Forelimb muscle (tissue), 1 donor: ENCODE data around the gene GFRA4. TPM values are rescaled to one million over a fixed set of nuclear protein-coding genes. Genes with fewer than 3 reads are reported as not detected.
"Not testable (repeated sequence)": the region's sequence is repeated elsewhere in the genome, so short reads cannot be mapped to it uniquely, and the experiment has no call there.

Experiments
- DNase-seq: peaks from one replicate; pipeline ENCODE4 v3.0.0-alpha.2; 2013; ENCODE audit warnings: low read depth
- polyA plus RNA-seq: library from polyadenylated mRNA; unstranded; fragments of 120-200 nt; gene quantifications from one replicate; pipeline ENCODE4 v1.2.1, GENCODE V29; 2013; ENCODE audit not compliant: insufficient read length

The GFRA4 gene
- polyA plus RNA-seq, 1 donor, result not detected

DNA sequence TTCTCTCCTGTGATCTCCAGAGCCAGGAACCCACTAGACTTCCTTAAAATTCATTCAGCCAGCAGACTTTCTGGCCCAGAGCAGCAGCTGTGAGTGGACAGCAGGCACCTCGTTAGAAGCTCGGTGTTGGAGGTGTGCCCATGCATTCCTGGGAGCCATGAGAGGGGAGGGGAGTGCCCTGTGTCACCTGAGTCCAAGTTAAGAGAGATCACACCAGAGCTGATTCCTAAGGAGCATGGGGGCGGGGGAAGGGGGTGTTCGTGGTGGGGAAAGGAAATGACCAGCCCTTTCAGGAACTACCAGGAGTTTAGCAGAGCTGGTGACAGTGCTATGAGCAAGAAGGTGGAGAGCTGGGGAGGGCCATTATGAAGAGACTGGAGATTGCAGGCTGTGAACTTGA, 46.9 kb downstream of the GFRA4 start:
- DNase-seq, result no peak

DNA sequence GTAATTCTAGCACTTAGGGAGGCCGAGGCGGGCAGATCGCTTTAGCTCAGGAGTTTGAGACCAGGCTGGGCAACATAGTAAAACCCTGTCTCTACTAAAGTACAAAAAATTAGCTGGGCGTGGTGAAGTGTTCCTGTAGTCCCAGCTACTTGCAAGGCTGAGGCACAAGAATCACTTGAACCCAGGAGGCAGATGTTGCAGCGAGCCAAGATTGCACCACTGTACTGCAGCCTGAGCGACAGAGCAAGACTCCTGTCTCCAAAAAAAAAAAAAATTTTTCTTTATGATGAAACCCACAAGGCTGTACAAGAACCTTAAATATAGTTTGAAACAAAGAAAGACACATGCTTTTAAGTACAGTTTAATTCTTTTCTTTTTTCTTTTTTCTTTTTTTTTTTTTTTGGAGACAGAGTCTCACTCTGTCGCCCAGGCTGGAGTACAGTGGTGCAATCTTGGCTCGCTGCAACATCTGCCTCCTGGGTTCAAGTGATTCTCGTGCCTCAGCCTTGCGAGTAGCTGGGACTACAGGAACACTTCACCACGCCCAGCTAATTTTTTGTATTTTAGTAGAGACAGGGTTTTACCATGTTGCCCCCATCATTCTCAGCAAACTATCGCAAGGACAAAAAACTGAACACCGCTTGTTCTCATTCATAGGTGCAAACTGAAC, 47.9 kb downstream of the GFRA4 start:
- DNase-seq, result not testable (repeated sequence)

DNA sequence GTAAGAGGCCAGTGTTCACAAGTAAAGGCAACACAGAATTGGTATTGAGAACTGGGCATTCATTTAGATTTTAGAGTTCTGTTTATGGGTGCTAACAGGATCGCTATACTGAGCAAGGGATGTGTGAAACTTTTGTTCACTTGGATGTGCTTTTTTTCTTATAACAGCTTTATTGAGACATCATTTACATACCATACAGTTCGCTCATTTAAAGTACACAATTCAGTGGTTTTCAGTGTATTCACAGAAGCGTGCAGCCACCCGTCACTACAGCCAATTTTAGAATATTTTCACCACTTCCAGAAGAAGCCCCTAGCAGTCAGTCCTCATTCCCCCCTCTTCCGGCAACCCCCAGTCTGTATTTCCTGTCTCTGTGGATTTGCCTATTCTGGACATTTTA, 48.7 kb downstream of the GFRA4 start:
- no peak for DNase-seq

DNA sequence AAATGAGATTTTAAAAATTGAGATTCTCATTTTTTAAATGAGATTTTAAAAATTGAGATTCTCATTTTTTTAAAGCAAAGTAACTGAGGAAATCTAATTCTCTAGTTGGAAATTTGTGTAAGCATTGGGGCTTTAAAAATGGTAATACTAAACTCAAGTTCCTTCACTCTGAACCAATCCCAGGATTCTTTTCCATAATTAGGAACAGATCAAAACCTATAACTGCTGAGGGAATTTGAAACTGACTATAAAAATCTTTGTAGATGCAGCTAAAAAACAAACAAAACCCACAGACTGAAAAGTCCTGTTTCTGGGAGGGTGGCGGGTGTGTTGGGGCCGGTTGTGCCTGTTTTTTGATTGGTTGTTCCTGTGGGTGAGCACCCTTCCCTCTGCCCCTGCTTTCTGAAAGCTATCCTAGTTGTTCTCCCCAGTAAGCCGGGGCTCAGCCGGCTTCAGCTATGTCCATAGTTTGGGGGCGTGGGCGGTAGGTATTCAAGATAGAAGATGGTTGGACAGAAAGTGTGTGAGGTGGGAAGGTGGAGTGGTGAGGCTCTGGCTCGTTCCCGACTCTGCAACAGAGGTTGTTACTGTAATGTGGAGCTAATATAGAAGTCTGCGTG, 49.3 kb downstream of the GFRA4 start:
- DNase-seq, result no peak

DNA sequence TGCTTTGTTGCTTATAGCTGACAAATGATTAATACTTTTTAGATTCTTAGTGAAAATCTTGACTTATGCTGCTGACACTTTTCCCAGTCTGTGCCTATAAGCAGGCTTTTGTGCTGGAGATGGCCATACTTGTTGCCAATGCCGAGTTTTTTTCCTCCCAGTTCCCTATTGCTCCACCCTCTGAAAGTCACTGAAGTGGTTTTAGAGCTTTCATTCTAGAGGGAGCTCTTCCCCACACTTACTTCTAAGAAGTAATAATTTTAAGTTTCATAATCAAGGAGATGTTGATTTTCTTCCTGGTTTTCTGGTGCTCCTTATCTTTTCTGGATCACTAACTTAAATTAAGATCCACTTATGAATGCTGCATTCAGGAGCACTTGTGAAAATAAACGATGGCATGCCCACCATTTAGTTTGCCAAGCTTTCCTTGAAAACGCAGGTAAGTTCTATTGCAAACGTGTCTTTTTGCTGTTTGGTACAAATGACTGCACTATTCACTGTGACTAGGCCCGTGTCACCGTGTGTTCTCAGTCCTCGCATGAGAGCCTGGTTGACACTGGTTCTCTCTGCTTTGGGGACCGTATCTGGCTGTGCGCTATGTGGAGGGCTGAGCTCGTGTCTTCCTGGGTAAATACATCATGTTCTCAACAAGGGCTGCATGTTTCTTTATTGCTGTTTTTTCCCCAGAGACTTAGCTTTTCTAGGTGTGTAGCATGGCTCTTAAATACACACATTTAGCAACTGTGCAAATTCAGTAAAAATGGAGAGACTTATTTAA, 50.2 kb downstream of the GFRA4 start:
- DNase-seq, result no peak

DNA sequence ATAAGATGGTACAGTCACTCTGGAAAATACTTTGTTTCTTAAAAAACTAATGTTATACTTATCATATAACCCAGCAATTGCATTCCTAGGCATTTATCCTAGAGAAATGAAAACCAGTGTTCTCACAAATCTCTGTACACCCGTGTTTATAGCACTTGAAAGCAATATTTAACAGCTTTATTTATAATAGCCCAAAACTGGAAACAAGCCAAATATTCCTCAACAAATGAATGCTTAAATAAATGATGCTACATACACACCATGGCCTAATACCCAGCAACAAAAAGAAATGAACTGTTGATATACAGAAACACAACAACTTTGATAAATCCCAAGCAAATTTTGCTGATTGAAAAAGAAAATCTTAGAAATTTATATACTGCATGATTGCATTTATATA, 51.3 kb downstream of the GFRA4 start:
- DNase-seq, result no peak

Other genes starting within 250 kb of the GFRA4 start
- 21.7 TPM for gene ATRN, start 192.4 kb downstream of the GFRA4 start, polyA plus RNA-seq
- 71.3 TPM for gene ADAM33, start 18.6 kb upstream of the GFRA4 start, polyA plus RNA-seq
- 3.4 TPM for gene SIGLEC1, start 49.2 kb upstream of the GFRA4 start, polyA plus RNA-seq
- 21.4 TPM for gene HSPA12B, start 69.3 kb upstream of the GFRA4 start, polyA plus RNA-seq
- gene ADISSP, start 104.4 kb upstream of the GFRA4 start, polyA plus RNA-seq, result 21.6 TPM
- 0.11 TPM for gene SPEF1, start 118.0 kb upstream of the GFRA4 start, polyA plus RNA-seq
- gene CENPB, start 123.3 kb upstream of the GFRA4 start, polyA plus RNA-seq, result 44.4 TPM
- gene CDC25B, start 132.9 kb upstream of the GFRA4 start, polyA plus RNA-seq, result 86.6 TPM
- 9.8 TPM for gene AP5S1, start 157.1 kb upstream of the GFRA4 start, polyA plus RNA-seq
- gene MAVS, start 183.4 kb upstream of the GFRA4 start, polyA plus RNA-seq, result 22.8 TPM
- gene PANK2, start 226.0 kb upstream of the GFRA4 start, polyA plus RNA-seq, result 25.8 TPM